ENCODE results near the gene ST3GAL3. TPM values are rescaled to one million over a fixed set of nuclear protein-coding genes. Genes with fewer than 3 reads are reported as not detected.

The ST3GAL3 gene
- total and polyA plus RNA-seq, 2 experiments from 2014 or later: 4.5 to 7.0 TPM

- Histone ChIP-seq H3F3A (replicated peaks; ENCODE audit: low read depth) (peaks cover 19% of the 10 kb centered on the region; the same call in 1 of the 2 replicates), H2AFZ (no peak overlapping the region), H3K4me3 (no peak overlapping the region), H3K4me1 (ENCODE audit: insufficient read depth) (no peaks in the 10 kb centered on the region), H3K9me2 (ENCODE audit: insufficient read depth) (no peaks in the 10 kb centered on the region), H4K20me1 (replicated peaks; ENCODE audit: insufficient read depth) (peaks cover 78% of the 10 kb centered on the region), H3K36me3 (ENCODE audit: insufficient read depth) (peaks cover 72% of the 10 kb centered on the region), H3K27me3 (ENCODE audit: insufficient read depth) (no peaks in the 10 kb centered on the region), H3K4me2 (no peak overlapping the region), H3K79me2 (replicated peaks; ENCODE audit: insufficient read depth) (peaks cover 66% of the 10 kb centered on the region), H3K27ac (ENCODE audit: low read depth) (0 out of 2 replicates have a peak overlapping the region, but pooled peaks have one; percentile 45)
- H3K9me3 Mint-ChIP-seq: no peaks in the 10 kb centered on the region
- H3K36me3 Mint-ChIP-seq (ENCODE audit: low read depth): peaks cover 74% of the 10 kb centered on the region
- no peak overlapping the region for H3K27ac Mint-ChIP-seq
- H3K4me1 Mint-ChIP-seq: no peaks in the 10 kb centered on the region
- H3K27me3 Mint-ChIP-seq (ENCODE audit: insufficient read depth, low read depth, poor library complexity): no peaks in the 10 kb centered on the region
- TF ChIP-seq STAT1 (IDR thresholded peaks at IDR 0.05; ENCODE audit: unreplicated experiment): no peak
- TF ChIP-seq NANOG (IDR thresholded peaks at IDR 0.05; ENCODE audit: borderline replicate concordance): no peak
- no peak for TF ChIP-seq CREB1 (CRISPR knock-in tag; IDR thresholded peaks at IDR 0.05; ENCODE audit: low read depth)
- no peak for TF ChIP-seq JUNB (IDR thresholded peaks at IDR 0.05; ENCODE audit: unreplicated experiment)
- no peak for TF ChIP-seq EZH2phosphoT487 (IDR thresholded peaks at IDR 0.05; ENCODE audit: unreplicated experiment)
- TF ChIP-seq ZNF331 (CRISPR knock-in tag; IDR thresholded peaks at IDR 0.05; ENCODE audit: low read depth): no peak
- TF ChIP-seq REST (IDR thresholded peaks at IDR 0.05; ENCODE audit: unreplicated experiment): no peak
- TF ChIP-seq CTCF (conservative IDR thresholded peaks at IDR 0.05; ENCODE audit: low read depth in 2 of 2): no peak
- no peak for TF ChIP-seq ZNF462 (CRISPR knock-in tag; IDR thresholded peaks at IDR 0.05)
- DNase-seq (ENCODE audit: low spot score): no peak
- H3K4me3 Mint-ChIP-seq: no peak overlapping the region
- ATAC-seq: no peak
Measured at GRCh38 chr1:43678940-43679339, 28.4 kb upstream of the ST3GAL3 start.

Data from GM23338 (cell line).